Neural cell (in vitro differentiated cells): ENCODE results near the gene ACLY. TPM values are rescaled to one million over a fixed set of nuclear protein-coding genes. Genes with fewer than 3 reads are reported as not detected.
"Not testable (repeated sequence)": the region's sequence is repeated elsewhere in the genome, so short reads cannot be mapped to it uniquely, and the experiment has no call there.

ENCODE experiments used
- H2AFZ ChIP-seq: fragments of 200-600, 300-800 bp; sonication (generic), shearing (Covaris generic); 2 replicates; pipeline ENCODE4 v1.6.0; 2014; ENCODE audit warnings: low read depth, mild to moderate bottlenecking, antibody characterized with exemption, low read length, moderate library complexity
- H3F3A ChIP-seq: fragments of 200-600 bp; shearing (Covaris generic); 2 replicates; pipeline ENCODE4 v1.6.1; 2016; ENCODE audit warnings: mild to moderate bottlenecking, moderate library complexity, mixed read lengths, antibody characterized with exemption, low read length; ENCODE audit not compliant: insufficient read depth, poor library complexity, severe bottlenecking
- H3K27ac ChIP-seq: fragments of 200-600, 300-800 bp; sonication (generic), shearing (Covaris generic); 2 replicates; pipeline ENCODE4 v1.5.1; 2014; ENCODE audit warnings: mild to moderate bottlenecking, low read length, moderate library complexity
- H3K27me3 ChIP-seq: fragments of 300-800, 200-600 bp; sonication (generic), shearing (Covaris generic); 2 replicates; pipeline ENCODE4 v1.6.0; 2014; ENCODE audit warnings: mild to moderate bottlenecking, low read depth, low read length, moderate library complexity; ENCODE audit not compliant: insufficient read depth
- H3K36me3 ChIP-seq: fragments of 300-800, 200-600 bp; sonication (generic), shearing (Covaris generic); 2 replicates; pipeline ENCODE4 v1.5.1; 2014; ENCODE audit warnings: mild to moderate bottlenecking, antibody characterized with exemption, low read length, moderate library complexity; ENCODE audit not compliant: insufficient read depth
- H3K4me2 ChIP-seq: fragments of 300-800, 200-600 bp; sonication (generic), shearing (Covaris generic); 2 replicates; pipeline ENCODE4 v1.6.0; 2014; ENCODE audit warnings: mild to moderate bottlenecking, low read length
- H3K4me3 ChIP-seq: fragments of 300-800, 200-600 bp; sonication (generic), shearing (Covaris generic); 2 replicates; pipeline ENCODE4 v1.5.1; 2014; ENCODE audit warnings: mild to moderate bottlenecking, low read length, moderate library complexity
- H3K79me2 ChIP-seq: fragments of 200-600 bp; shearing (Covaris generic); replicated peaks from 2 replicates; pipeline ENCODE4 v1.6.0; 2014; ENCODE audit warnings: mild to moderate bottlenecking, low read length, moderate library complexity; ENCODE audit not compliant: insufficient read depth
- H3K9ac ChIP-seq: fragments of 300-800, 200-600 bp; sonication (generic), shearing (Covaris generic); 2 replicates; pipeline ENCODE4 v1.6.1; 2016; ENCODE audit warnings: mild to moderate bottlenecking, low read length, mixed read lengths
- H3K9me2 ChIP-seq: fragments of 200-600 bp; shearing (Covaris generic); 2 replicates; pipeline ENCODE4 v1.6.1; 2016; ENCODE audit warnings: mild to moderate bottlenecking, low read length, mixed read lengths; ENCODE audit not compliant: insufficient read depth
- H3K9me3 ChIP-seq: fragments of 200-600, 300-800 bp; sonication (generic), shearing (Covaris generic); 2 replicates; pipeline ENCODE4 v1.6.1; 2016; ENCODE audit warnings: mild to moderate bottlenecking, mixed run types, low read length, moderate library complexity, mixed read lengths
- H4K20me1 ChIP-seq: fragments of 200-600 bp; shearing (Covaris generic); 2 replicates; pipeline ENCODE4 v1.6.1; 2016; ENCODE audit warnings: mild to moderate bottlenecking, mixed run types; ENCODE audit not compliant: insufficient read depth
- EP300 ChIP-seq: fragments of 450-650 bp; conservative IDR thresholded peaks from 2 replicates; pipeline ENCODE4 v1.6.1; 2014; ENCODE audit warnings: antibody characterized with exemption, mild to moderate bottlenecking, moderate library complexity; ENCODE audit not compliant: poor library complexity, severe bottlenecking
- EZH2 ChIP-seq: fragments of 200-600, 300-800 bp; shearing (Covaris generic), sonication (generic); IDR thresholded peaks from 2 replicates; pipeline ENCODE4 v1.6.1; 2014; ENCODE audit warnings: antibody characterized with exemption, low read length, borderline replicate concordance, mild to moderate bottlenecking; ENCODE audit not compliant: insufficient read depth, poor library complexity, severe bottlenecking
- MXI1 ChIP-seq: fragments of 450-650 bp; conservative IDR thresholded peaks from 2 replicates; pipeline ENCODE4 v1.6.1; 2014; ENCODE audit warnings: antibody characterized with exemption, mild to moderate bottlenecking; ENCODE audit not compliant: poor library complexity, severe bottlenecking
- POLR2AphosphoS5 ChIP-seq: IDR thresholded peaks from 2 replicates; pipeline ENCODE4 v1.6.1; 2012
- RAD21 ChIP-seq: fragments of 450-650 bp; conservative IDR thresholded peaks from 2 replicates; pipeline ENCODE4 v1.6.1; 2014; ENCODE audit warnings: antibody characterized with exemption, mild to moderate bottlenecking, moderate library complexity
- SMC3 ChIP-seq: fragments of 450-650 bp; conservative IDR thresholded peaks from 2 replicates; pipeline ENCODE4 v1.6.1; 2014; ENCODE audit warnings: antibody characterized with exemption, mild to moderate bottlenecking, moderate library complexity; ENCODE audit not compliant: poor library complexity
- TAF1 ChIP-seq: IDR thresholded peaks from 2 replicates; pipeline ENCODE4 v1.6.1; 2012; ENCODE audit warnings: low read depth
- polyA plus RNA-seq: library from polyadenylated mRNA; depleted of rRNA; stranded (reverse); fragments of >200 nt; gene quantifications from 2 replicates; pipeline ENCODE4 v1.2.3, GENCODE V29; 2014
- TF ChIP-seq, protein P1 (sequence below): IDR thresholded peaks from 2 replicates; pipeline ENCODE4 v1.6.1; 2012; ENCODE audit warnings: borderline replicate concordance
- TF ChIP-seq, protein P2 (sequence below): fragments of 450-650 bp; IDR thresholded peaks from 2 replicates; pipeline ENCODE4 v1.5.1; 2014; ENCODE audit warnings: antibody characterized with exemption, mild to moderate bottlenecking, moderate library complexity; ENCODE audit not compliant: poor library complexity, severe bottlenecking

The ACLY gene
- polyA plus RNA-seq, 1 donor from 2014 or later, result 136 TPM

DNA sequence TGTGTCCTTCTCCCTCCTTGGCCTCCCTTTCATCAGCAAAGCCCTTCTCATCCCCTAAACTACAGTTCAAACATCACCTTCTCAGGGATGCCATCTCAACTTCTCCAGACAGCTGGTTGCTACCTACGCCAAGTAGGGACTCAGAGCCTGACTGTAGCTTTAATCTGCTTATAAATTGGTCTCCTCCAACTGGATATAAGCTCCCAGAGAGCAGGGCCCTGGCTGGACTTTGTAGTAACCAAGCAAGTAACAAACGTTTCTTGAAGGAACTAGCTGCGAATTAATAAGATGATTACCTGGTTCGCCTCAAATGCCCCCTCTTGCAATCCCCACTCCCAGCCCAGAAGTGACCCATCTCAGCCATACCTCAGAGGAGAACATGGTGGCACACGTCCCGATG is 36.0 kb downstream of the ACLY start:
- Histone ChIP-seq H3K79me2 (no peaks in the 10 kb centered on the region), H3K4me3 (no peak overlapping the region), H3K27me3 (no peaks in the 10 kb centered on the region), H2AFZ (no peak overlapping the region), H3F3A (no peaks in the 10 kb centered on the region), H3K9me3 (no peaks in the 10 kb centered on the region), H3K36me3 (peaks cover 10% of the 10 kb centered on the region), H3K9ac (no peak overlapping the region), H3K4me2 (no peak overlapping the region), H3K9me2 (no peaks in the 10 kb centered on the region), H4K20me1 (no peaks in the 10 kb centered on the region), H3K27ac (no peak overlapping the region)
- no peak for TF ChIP-seq SMC3
- no peak for TF ChIP-seq TAF1
- TF ChIP-seq EP300, result no peak
- no peak for TF ChIP-seq EZH2
- TF ChIP-seq MXI1, result no peak
- TF ChIP-seq, protein P1, sequence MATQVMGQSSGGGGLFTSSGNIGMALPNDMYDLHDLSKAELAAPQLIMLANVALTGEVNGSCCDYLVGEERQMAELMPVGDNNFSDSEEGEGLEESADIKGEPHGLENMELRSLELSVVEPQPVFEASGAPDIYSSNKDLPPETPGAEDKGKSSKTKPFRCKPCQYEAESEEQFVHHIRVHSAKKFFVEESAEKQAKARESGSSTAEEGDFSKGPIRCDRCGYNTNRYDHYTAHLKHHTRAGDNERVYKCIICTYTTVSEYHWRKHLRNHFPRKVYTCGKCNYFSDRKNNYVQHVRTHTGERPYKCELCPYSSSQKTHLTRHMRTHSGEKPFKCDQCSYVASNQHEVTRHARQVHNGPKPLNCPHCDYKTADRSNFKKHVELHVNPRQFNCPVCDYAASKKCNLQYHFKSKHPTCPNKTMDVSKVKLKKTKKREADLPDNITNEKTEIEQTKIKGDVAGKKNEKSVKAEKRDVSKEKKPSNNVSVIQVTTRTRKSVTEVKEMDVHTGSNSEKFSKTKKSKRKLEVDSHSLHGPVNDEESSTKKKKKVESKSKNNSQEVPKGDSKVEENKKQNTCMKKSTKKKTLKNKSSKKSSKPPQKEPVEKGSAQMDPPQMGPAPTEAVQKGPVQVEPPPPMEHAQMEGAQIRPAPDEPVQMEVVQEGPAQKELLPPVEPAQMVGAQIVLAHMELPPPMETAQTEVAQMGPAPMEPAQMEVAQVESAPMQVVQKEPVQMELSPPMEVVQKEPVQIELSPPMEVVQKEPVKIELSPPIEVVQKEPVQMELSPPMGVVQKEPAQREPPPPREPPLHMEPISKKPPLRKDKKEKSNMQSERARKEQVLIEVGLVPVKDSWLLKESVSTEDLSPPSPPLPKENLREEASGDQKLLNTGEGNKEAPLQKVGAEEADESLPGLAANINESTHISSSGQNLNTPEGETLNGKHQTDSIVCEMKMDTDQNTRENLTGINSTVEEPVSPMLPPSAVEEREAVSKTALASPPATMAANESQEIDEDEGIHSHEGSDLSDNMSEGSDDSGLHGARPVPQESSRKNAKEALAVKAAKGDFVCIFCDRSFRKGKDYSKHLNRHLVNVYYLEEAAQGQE, result no peak
- TF ChIP-seq POLR2AphosphoS5, result no peak

DNA sequence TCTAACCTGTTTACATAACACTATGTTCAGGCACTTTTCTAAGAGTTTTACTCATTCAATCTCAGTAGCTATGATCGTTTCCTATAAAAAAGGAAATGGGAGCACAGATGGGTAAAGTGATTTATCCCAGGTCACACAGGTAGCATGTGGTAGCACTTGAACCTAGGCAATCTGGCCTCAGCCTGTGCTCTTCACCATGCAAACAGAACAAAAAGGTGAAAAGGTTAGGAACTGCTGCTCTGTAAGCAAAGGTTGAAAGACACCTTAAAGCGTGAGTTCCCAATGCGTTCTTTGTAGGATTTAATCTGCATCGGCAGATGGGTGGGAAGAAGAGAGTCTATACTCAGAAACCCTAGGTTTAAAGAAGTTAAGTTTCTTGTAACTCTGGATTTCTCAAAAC is 38.6 kb downstream of the ACLY start:
- TF ChIP-seq TAF1 (no peak), POLR2AphosphoS5 (no peak), EP300 (no peak), MXI1 (no peak), EZH2 (no peak), RAD21 (no peak), SMC3 (no peak)
- TF ChIP-seq, protein P1, result no peak
- TF ChIP-seq, protein P2, sequence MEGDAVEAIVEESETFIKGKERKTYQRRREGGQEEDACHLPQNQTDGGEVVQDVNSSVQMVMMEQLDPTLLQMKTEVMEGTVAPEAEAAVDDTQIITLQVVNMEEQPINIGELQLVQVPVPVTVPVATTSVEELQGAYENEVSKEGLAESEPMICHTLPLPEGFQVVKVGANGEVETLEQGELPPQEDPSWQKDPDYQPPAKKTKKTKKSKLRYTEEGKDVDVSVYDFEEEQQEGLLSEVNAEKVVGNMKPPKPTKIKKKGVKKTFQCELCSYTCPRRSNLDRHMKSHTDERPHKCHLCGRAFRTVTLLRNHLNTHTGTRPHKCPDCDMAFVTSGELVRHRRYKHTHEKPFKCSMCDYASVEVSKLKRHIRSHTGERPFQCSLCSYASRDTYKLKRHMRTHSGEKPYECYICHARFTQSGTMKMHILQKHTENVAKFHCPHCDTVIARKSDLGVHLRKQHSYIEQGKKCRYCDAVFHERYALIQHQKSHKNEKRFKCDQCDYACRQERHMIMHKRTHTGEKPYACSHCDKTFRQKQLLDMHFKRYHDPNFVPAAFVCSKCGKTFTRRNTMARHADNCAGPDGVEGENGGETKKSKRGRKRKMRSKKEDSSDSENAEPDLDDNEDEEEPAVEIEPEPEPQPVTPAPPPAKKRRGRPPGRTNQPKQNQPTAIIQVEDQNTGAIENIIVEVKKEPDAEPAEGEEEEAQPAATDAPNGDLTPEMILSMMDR, result no peak
- no peaks in the 10 kb centered on the region for H3K9me3 ChIP-seq
- no peaks in the 10 kb centered on the region for H4K20me1 ChIP-seq
- H3K79me2 ChIP-seq, result no peaks in the 10 kb centered on the region
- peaks cover 10% of the 10 kb centered on the region for H3K36me3 ChIP-seq
- H2AFZ ChIP-seq, result no peak overlapping the region
- no peak overlapping the region for H3K4me3 ChIP-seq
- H3K9me2 ChIP-seq, result no peaks in the 10 kb centered on the region
- H3K27ac ChIP-seq, result no peak overlapping the region
- no peaks in the 10 kb centered on the region for H3F3A ChIP-seq
- H3K4me2 ChIP-seq, result no peak overlapping the region
- no peaks in the 10 kb centered on the region for H3K27me3 ChIP-seq
- H3K9ac ChIP-seq, result no peak overlapping the region

DNA sequence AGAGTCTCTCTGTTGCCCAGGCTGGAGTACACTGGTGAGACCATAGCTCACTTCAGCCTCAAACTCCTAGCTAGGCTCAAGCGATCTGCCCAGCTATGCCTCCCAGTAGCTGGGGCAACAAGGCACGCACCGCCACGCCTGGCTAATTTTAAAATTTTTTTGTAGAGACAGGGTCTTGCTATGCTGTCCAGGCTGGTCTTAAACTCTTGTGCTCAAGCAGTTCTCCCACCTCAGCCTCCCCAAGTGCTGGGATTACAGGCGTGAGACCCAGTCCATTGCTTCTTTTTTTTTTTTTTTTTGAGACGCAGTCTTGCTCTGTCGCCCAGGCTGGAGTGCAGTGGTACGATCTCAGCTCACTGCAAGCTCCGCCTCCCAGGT is 44.5 kb downstream of the ACLY start:
- H2AFZ ChIP-seq, H3K9ac ChIP-seq, H3F3A ChIP-seq, H4K20me1 ChIP-seq, H3K79me2 ChIP-seq, H3K9me2 ChIP-seq, H3K4me2 ChIP-seq, H3K4me3 ChIP-seq, H3K27me3 ChIP-seq, H3K27ac ChIP-seq, H3K36me3 ChIP-seq, H3K9me3 ChIP-seq: not testable (repeated sequence)
